ENCODE measurements around the gene PRKCZ. TPM values are rescaled to one million over a fixed set of nuclear protein-coding genes. Genes with fewer than 3 reads are reported as not detected.

The PRKCZ gene
- total RNA-seq, 1 donor from 2014 or later, result 17.9 TPM

DNA sequence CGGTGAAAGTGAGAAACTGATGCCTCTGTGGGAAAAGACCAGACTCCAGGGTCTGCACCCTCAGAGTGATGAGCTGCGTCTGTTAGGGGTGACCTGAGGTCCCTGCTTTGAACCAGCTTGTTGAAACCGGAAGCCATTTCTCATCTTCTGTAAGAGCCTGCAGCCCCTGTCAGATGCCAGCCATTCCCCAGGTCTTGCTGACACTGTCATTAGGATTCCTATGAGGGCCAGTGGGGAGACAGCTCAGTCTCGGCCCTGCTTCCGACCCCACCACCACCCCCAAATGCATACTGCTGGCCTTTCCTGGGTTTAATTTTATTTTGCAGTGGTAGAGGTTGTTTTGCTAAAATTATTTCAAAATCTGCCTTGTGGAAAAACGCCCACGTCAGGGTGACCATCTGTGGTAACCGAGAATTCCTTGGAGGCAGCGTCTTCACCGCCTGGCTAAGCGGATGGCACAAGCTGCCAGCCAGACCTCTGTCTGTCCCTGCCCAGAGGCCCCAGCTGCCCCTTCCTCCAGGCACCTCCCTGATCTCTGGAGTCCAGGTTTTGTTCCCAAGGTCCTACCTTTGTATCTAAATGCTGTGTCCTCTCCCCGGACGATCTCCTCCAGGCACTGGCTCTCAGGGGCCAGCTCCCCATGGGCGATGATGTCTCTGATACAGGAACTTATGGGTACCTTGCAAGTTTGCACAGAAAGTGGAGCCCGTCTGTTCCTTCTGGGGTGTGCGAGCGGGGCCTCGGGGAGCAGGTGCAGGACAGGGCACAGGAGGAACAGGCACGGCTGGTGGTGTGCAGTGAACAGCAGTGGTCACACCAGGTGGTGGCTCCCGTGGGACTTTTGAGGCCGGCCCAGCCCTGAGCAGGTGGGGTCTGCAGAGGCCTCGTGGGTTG, 49.9 kb downstream of the PRKCZ start:
- Histone ChIP-seq H3K27ac (no peak overlapping the region), H3K4me1 (no peaks in the 10 kb centered on the region), H3K36me3 (no peaks in the 10 kb centered on the region), H3K9me3 (no peaks in the 10 kb centered on the region), H3K27me3 (no peaks in the 10 kb centered on the region), H3K4me3 (no peak overlapping the region)
- no peak for DNase-seq (ENCODE audit: extremely low spot score in 2 of 2)
- no peak for TF ChIP-seq POLR2AphosphoS5 (IDR thresholded peaks at IDR 0.05; ENCODE audit: insufficient read depth in 1 of 2, low read depth in 1 of 2)
- TF ChIP-seq POLR2A (IDR thresholded peaks at IDR 0.05), result no peak
- TF ChIP-seq CTCF (IDR thresholded peaks at IDR 0.05), result no peak
- intact Hi-C loops (cut with DNase I), result no loop called here

DNA sequence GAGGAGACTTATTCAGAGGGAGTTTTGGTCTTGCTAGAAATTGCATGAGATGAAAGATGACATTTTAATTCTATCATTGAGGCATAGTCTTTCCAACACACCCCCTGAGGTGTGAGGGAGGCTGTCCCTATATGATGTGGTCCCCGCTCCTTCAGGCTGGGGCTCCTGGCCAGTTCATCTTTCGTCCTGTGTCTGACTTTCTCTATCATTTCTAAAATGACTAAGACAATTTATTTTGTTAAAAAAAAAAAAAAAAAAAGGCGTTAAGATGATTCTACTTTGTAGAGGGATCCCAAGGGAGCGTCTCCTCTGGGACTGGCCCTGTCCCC, 50.5 kb downstream of the PRKCZ start:
- TF ChIP-seq CTCF (IDR thresholded peaks at IDR 0.05), result no peak
- TF ChIP-seq POLR2AphosphoS5 (IDR thresholded peaks at IDR 0.05; ENCODE audit: insufficient read depth in 1 of 2, low read depth in 1 of 2), result no peak
- TF ChIP-seq POLR2A (IDR thresholded peaks at IDR 0.05), result no peak
- DNase-seq (ENCODE audit: extremely low spot score in 2 of 2), result no peak
- H3K27ac ChIP-seq, result no peak overlapping the region
- H3K9me3 ChIP-seq, result no peaks in the 10 kb centered on the region
- no peaks in the 10 kb centered on the region for H3K4me1 ChIP-seq
- H3K27me3 ChIP-seq, result no peaks in the 10 kb centered on the region
- no peaks in the 10 kb centered on the region for H3K36me3 ChIP-seq
- H3K4me3 ChIP-seq, result no peak overlapping the region
- intact Hi-C loops (cut with DNase I), result no loop called here

DNA sequence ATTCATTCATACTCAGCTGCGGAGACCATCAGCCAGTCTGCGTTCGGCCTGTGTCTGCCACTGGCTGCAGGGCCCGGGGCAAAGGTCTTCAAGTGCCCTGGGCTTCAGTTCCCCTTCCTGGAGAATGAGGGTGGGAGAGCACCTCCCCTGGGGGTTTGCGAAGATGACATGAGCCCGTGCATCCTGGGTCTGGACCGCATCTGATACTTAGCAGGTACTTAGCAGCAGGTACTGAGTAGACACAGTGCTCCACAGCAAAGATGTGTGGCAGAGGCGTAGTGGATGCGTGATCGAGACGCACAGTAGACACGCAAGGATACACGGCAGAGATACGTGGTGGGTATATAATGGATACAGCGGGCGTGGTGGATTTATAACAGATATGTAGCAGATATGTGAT, 51.3 kb downstream of the PRKCZ start:
- H3K4me3 ChIP-seq, result no peak overlapping the region
- DNase-seq (ENCODE audit: extremely low spot score in 2 of 2), result no peak
- H3K9me3 ChIP-seq, result no peaks in the 10 kb centered on the region
- intact Hi-C loops (cut with DNase I), result no loop called here
- TF ChIP-seq POLR2AphosphoS5 (IDR thresholded peaks at IDR 0.05; ENCODE audit: insufficient read depth in 1 of 2, low read depth in 1 of 2) (no peak), POLR2A (IDR thresholded peaks at IDR 0.05) (no peak), CTCF (IDR thresholded peaks at IDR 0.05) (no peak)
- no peaks in the 10 kb centered on the region for H3K27me3 ChIP-seq
- H3K27ac ChIP-seq, result no peak overlapping the region
- no peaks in the 10 kb centered on the region for H3K36me3 ChIP-seq
- no peaks in the 10 kb centered on the region for H3K4me1 ChIP-seq

DNA sequence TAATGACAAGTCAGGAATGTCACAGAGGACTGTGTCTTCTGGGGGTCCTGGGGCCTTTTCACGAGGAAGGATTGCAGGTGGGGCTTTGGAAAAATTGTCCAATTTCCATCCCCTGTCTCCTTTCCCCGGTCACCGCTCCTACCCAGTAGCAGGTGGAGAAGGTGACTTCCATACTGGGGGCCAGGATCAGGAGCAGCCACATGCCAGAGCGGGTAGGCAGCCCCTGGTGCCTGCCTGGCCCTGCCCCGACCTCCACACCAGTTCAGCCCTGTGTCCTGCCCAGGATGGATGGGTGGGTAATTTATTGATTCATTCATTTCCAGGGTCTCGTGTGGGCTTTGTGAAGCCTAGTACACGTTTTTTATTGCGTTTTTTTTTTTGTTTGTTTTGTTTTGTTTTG, 51.7 kb downstream of the PRKCZ start:
- TF ChIP-seq POLR2A (IDR thresholded peaks at IDR 0.05) (no peak), CTCF (IDR thresholded peaks at IDR 0.05) (no peak), POLR2AphosphoS5 (IDR thresholded peaks at IDR 0.05; ENCODE audit: insufficient read depth in 1 of 2, low read depth in 1 of 2) (no peak)
- intact Hi-C loops (cut with DNase I), result no loop called here
- Histone ChIP-seq H3K4me1 (no peaks in the 10 kb centered on the region), H3K9me3 (no peaks in the 10 kb centered on the region), H3K27me3 (no peaks in the 10 kb centered on the region), H3K27ac (no peak overlapping the region), H3K4me3 (no peak overlapping the region), H3K36me3 (no peaks in the 10 kb centered on the region)
- DNase-seq (ENCODE audit: extremely low spot score in 2 of 2), result no peak

GRCh38 chr1:2102753-2103152, 52.5 kb downstream of the PRKCZ start:
- H3K36me3 ChIP-seq, result no peaks in the 10 kb centered on the region
- intact Hi-C loops (cut with DNase I), result no loop called here
- no peaks in the 10 kb centered on the region for H3K27me3 ChIP-seq
- no peaks in the 10 kb centered on the region for H3K9me3 ChIP-seq
- no peaks in the 10 kb centered on the region for H3K4me1 ChIP-seq
- DNase-seq (ENCODE audit: extremely low spot score in 2 of 2), result no peak
- H3K27ac ChIP-seq, result no peak overlapping the region
- TF ChIP-seq POLR2A (IDR thresholded peaks at IDR 0.05), result no peak
- TF ChIP-seq POLR2AphosphoS5 (IDR thresholded peaks at IDR 0.05; ENCODE audit: insufficient read depth in 1 of 2, low read depth in 1 of 2), result no peak
- TF ChIP-seq CTCF (IDR thresholded peaks at IDR 0.05), result no peak
- H3K4me3 ChIP-seq, result no peak overlapping the region

Measured in vagina (tissue), 2 donors.